22Rv1 (cell line): Measurements from ENCODE around the gene LTBP2.

Experiments used
- H3K27ac ChIP-seq: fragments of 450-650 bp; 2 replicates; pipeline ENCODE4 v1.5.1; 2017
- CTCF ChIP-seq: fragments of 450-650 bp; IDR thresholded peaks from 2 replicates; pipeline ENCODE4 v1.5.1; 2017; ENCODE audit warnings: mild to moderate bottlenecking
- ZFX ChIP-seq: fragments of 450-650 bp; IDR thresholded peaks from 2 replicates; pipeline ENCODE4 v1.6.1; 2017; ENCODE audit warnings: antibody characterized with exemption, borderline replicate concordance

The LTBP2 gene

GRCh38 chr14:74547331-74547927 lies 64.6 kb downstream of the LTBP2 start:
- H3K27ac ChIP-seq, result no peak overlapping the region
- TF ChIP-seq ZFX, result no peak
- no peak for TF ChIP-seq CTCF

GRCh38 chr14:74546416-74546815 lies 65.6 kb downstream of the LTBP2 start:
- TF ChIP-seq ZFX (no peak), CTCF (no peak)
- no peak overlapping the region for H3K27ac ChIP-seq

- H3K27ac ChIP-seq, result no peak overlapping the region
- TF ChIP-seq CTCF, result no peak
- TF ChIP-seq ZFX, result no peak
These were observed 66.7 kb downstream of the LTBP2 start for GRCh38 chr14:74545386-74545785.

- no peak overlapping the region for H3K27ac ChIP-seq
- TF ChIP-seq CTCF (no peak), ZFX (no peak)
These were observed 68.1 kb downstream of the LTBP2 start for GRCh38 chr14:74543771-74544438.

GRCh38 chr14:74542056-74542685 lies 69.9 kb downstream of the LTBP2 start:
- TF ChIP-seq CTCF, result no peak
- TF ChIP-seq ZFX, result no peak
- H3K27ac ChIP-seq, result no peak overlapping the region

- TF ChIP-seq ZFX (no peak), CTCF (no peak)
- no peak overlapping the region for H3K27ac ChIP-seq
These were observed 70.8 kb downstream of the LTBP2 start for GRCh38 chr14:74541225-74541624.

GRCh38 chr14:74539503-74539902 lies 72.5 kb downstream of the LTBP2 start:
- H3K27ac ChIP-seq, result no peak overlapping the region
- TF ChIP-seq ZFX (no peak), CTCF (no peak)
